Measurements from ENCODE around the gene PTPRK. TPM values are rescaled to one million over a fixed set of nuclear protein-coding genes. Genes with fewer than 3 reads are reported as not detected.
"Not testable (repeated sequence)": the region's sequence is repeated elsewhere in the genome, so short reads cannot be mapped to it uniquely, and the experiment has no call there.

PTPRK gene
- total RNA-seq, 2 donors from 2014 or later = 7.6 to 12.3 TPM

DNA sequence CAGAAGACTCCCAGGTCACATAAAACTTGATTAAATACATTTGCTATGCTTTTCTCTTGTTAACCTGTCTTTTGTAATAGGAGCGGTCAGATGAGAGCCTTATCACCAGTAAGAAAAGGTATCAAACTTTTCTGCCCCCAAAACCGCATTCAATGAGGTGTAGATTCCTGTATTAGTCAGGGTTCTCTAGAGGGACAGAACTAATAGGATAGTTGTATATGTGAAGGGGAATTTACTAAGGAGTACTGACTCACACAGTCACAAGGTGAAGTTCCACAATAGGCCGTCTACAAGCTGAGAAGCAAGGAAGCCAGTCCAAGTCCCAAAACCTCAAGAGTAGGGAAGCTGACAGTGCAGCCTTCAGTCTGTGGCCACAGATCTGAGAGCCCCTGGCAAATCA lies 32.7 kb downstream of the PTPRK start:
- Mint-ChIP-seq H3K27me3 (peaks cover 15% of the 10 kb centered on the region), H3K27ac (no peak overlapping the region), H3K4me3 (no peak overlapping the region), H3K36me3 (ENCODE audit: low read depth) (no peaks in the 10 kb centered on the region), H3K4me1 (no peaks in the 10 kb centered on the region), H3K9me3 (no peaks in the 10 kb centered on the region)
- no peak for ATAC-seq (replicated peaks)

GRCh38 chr6:128487055-128487454 lies 33.3 kb downstream of the PTPRK start:
- Mint-ChIP-seq H3K4me1 (no peaks in the 10 kb centered on the region), H3K27me3 (peaks cover 8% of the 10 kb centered on the region), H3K4me3 (no peak overlapping the region), H3K9me3 (no peaks in the 10 kb centered on the region), H3K27ac (no peak overlapping the region), H3K36me3 (ENCODE audit: low read depth) (no peaks in the 10 kb centered on the region)
- ATAC-seq (replicated peaks) = no peak

GRCh38 chr6:128486580-128486979 lies 33.8 kb downstream of the PTPRK start:
- not testable (repeated sequence) for H3K4me3 Mint-ChIP-seq; ATAC-seq (replicated peaks); H3K27me3 Mint-ChIP-seq; H3K27ac Mint-ChIP-seq; H3K36me3 Mint-ChIP-seq (ENCODE audit: low read depth); H3K4me1 Mint-ChIP-seq; H3K9me3 Mint-ChIP-seq

DNA sequence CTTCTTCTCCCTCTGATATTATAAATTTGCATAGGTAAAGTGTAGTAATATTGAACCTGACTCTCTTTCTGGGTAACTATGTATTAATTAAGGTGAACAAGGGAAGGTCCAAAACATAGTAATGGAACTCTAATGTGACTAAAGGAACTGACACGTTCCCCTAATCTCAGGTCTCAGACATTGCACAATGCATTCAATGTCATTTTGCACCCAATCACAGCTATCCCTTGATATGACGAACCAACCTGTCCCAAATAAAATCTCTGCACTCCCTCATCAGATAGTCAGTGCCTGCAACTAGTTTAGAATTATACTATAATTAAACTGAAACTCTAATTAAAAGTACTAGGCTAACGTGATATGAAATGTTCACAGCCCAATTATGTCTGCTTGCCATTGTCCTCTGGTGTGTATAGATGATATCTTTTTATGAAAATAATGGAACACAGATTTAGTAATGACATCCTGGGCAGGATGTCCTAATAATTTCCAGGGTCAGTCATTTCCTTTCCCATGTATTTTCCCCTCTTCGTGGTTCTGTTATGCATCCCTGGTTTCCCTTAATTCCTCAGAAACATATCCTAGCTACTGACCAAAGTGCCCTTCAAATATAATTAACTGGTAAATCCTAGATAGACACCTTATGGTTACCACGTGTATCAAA lies 36.8 kb downstream of the PTPRK start:
- H3K27ac Mint-ChIP-seq = no peak overlapping the region
- no peaks in the 10 kb centered on the region for H3K9me3 Mint-ChIP-seq
- no peak for ATAC-seq (replicated peaks)
- no peaks in the 10 kb centered on the region for H3K27me3 Mint-ChIP-seq
- no peak overlapping the region for H3K4me3 Mint-ChIP-seq
- peaks cover 5% of the 10 kb centered on the region for H3K4me1 Mint-ChIP-seq
- no peaks in the 10 kb centered on the region for H3K36me3 Mint-ChIP-seq (ENCODE audit: low read depth)

GRCh38 chr6:128482642-128483041 lies 37.8 kb downstream of the PTPRK start:
- peaks cover 10% of the 10 kb centered on the region for H3K4me1 Mint-ChIP-seq
- no peaks in the 10 kb centered on the region for H3K36me3 Mint-ChIP-seq (ENCODE audit: low read depth)
- H3K27ac Mint-ChIP-seq = no peak overlapping the region
- no peak for ATAC-seq (replicated peaks)
- no peaks in the 10 kb centered on the region for H3K9me3 Mint-ChIP-seq
- no peak overlapping the region for H3K4me3 Mint-ChIP-seq
- H3K27me3 Mint-ChIP-seq = no peaks in the 10 kb centered on the region

GRCh38 chr6:128479991-128480390 lies 40.4 kb downstream of the PTPRK start:
- Mint-ChIP-seq H3K9me3 (no peaks in the 10 kb centered on the region), H3K4me1 (peaks cover 10% of the 10 kb centered on the region), H3K4me3 (no peak overlapping the region), H3K27me3 (no peaks in the 10 kb centered on the region), H3K27ac (no peak overlapping the region), H3K36me3 (ENCODE audit: low read depth) (no peaks in the 10 kb centered on the region)
- no peak for ATAC-seq (replicated peaks)

DNA sequence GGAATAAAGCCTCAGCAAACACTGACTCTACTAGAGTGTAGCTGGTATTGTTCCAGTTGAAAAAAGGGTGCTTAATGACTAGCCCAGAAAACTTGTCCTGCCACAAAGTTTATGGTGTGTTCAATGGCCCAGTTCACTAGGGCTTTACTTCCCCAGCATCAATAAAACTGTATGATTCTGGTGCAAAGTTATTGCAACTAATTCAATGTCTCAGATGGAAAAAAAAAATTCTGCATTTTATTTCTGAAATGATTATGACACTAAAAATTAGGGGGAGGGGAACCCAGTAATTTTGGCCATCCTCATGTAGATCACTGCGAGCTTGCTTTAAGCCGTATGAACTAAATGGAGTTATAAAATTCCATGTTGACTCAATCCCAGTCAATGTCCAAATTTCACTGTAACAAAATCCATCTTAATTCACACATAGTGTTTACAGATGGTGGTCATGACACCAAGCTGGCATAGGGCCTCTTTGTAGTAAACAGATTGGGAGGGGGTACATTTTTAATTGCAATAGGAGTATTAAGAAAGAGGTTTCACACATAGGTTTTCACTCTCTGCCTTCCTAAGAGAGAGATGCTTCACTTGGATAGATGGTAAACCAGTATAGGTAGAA lies 41.2 kb downstream of the PTPRK start:
- H3K36me3 Mint-ChIP-seq (ENCODE audit: low read depth) = no peaks in the 10 kb centered on the region
- H3K27me3 Mint-ChIP-seq = no peaks in the 10 kb centered on the region
- H3K9me3 Mint-ChIP-seq = no peaks in the 10 kb centered on the region
- peaks cover 10% of the 10 kb centered on the region for H3K4me1 Mint-ChIP-seq
- H3K27ac Mint-ChIP-seq = no peak overlapping the region
- no peak for ATAC-seq (replicated peaks)
- H3K4me3 Mint-ChIP-seq = peak overlapping the region; percentile 65

DNA sequence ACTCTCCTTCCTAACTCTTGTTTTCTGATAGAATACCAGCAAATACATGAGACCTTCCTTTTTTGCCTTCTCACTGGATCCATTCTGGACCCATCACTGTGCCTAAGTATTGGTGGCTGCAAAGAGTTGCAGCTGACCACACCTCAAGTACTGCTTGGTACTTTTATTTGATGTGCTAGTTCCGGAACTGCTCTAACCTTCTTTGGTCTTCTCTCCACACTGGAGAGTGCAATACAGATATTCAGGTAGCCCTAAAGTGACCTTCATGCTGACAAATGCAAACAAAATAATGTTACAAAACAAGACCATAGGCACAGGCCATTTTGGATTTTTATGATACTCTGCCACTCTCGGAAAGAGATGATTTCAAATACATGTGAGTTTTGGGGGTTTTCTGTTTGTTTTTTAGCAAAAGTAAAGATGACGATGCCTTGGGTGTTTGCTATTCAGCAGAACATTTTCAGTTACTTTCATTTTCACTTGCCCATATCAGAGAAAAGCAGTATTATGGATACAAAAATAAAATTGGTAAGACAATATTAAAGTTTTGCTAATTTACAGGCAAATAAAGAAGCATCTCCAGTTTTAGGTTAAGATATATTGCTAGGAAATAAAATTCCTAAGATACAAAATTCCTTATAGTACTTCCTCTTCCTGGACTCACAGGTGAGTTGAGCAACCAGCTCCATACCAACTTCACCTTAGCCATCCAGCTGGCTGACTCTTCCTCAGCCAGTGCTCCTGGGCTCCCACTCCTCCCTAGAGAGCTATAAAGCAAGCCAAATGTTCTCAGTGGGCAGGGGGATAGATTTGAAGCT lies 42.0 kb downstream of the PTPRK start:
- no peaks in the 10 kb centered on the region for H3K27me3 Mint-ChIP-seq
- no peak overlapping the region for H3K27ac Mint-ChIP-seq
- no peaks in the 10 kb centered on the region for H3K36me3 Mint-ChIP-seq (ENCODE audit: low read depth)
- peaks cover 10% of the 10 kb centered on the region for H3K4me1 Mint-ChIP-seq
- H3K9me3 Mint-ChIP-seq = no peaks in the 10 kb centered on the region
- no peak for ATAC-seq (replicated peaks)
- H3K4me3 Mint-ChIP-seq = peak overlapping the region; percentile 65

DNA sequence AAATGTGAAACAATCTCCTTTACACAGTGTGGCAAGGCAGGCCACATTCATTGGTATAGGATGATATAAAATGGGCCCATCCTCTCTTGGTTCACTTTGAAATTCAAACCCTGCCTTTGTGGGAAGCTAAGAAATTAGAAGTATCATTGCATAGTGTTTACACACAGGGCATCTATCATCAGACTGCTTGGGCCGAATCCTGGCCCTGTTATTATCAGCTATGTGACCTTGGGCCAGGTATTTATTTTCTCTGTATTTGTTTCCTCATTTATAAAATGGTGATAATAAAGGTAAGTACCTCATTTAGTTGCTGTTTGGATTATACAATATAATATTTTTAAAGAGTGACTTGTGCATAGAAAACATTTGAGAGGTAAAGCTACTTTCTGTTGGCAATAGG lies 45.5 kb downstream of the PTPRK start:
- Mint-ChIP-seq H3K4me3 (no peak overlapping the region), H3K4me1 (peaks cover 5% of the 10 kb centered on the region), H3K27me3 (peaks cover 2% of the 10 kb centered on the region), H3K27ac (no peak overlapping the region), H3K9me3 (no peaks in the 10 kb centered on the region), H3K36me3 (ENCODE audit: low read depth) (no peaks in the 10 kb centered on the region)
- no peak for ATAC-seq (replicated peaks)

GRCh38 chr6:128474481-128474880 lies 45.9 kb downstream of the PTPRK start:
- Mint-ChIP-seq H3K27ac (no peak overlapping the region), H3K4me3 (no peak overlapping the region), H3K36me3 (ENCODE audit: low read depth) (no peaks in the 10 kb centered on the region), H3K4me1 (peaks cover 5% of the 10 kb centered on the region), H3K9me3 (no peaks in the 10 kb centered on the region), H3K27me3 (peaks cover 2% of the 10 kb centered on the region)
- ATAC-seq (replicated peaks) = no peak

DNA sequence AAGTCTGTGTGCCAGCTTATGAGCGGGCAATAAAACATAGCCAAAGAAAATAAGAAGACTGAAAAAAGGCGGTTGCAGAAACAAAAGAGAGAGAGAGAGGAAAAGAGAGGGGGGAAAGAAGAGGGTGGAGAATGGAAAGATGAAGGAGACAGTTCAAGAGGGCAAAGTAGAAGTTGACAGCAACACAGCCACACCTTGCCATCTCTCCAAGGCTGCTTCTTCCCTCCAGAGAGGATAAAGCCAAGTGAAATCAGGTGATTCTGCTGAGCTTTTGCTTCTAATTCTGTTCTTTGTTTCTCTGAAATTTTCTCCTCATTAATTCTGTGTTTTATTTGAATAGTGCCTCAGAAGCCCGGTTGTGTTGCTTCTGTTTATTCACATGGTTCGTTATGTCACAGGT lies 48.5 kb downstream of the PTPRK start:
- H3K4me1 Mint-ChIP-seq = no peaks in the 10 kb centered on the region
- H3K4me3 Mint-ChIP-seq = no peak overlapping the region
- H3K36me3 Mint-ChIP-seq (ENCODE audit: low read depth) = no peaks in the 10 kb centered on the region
- no peaks in the 10 kb centered on the region for H3K9me3 Mint-ChIP-seq
- ATAC-seq (replicated peaks) = no peak
- no peak overlapping the region for H3K27ac Mint-ChIP-seq
- peaks cover 2% of the 10 kb centered on the region for H3K27me3 Mint-ChIP-seq

- Mint-ChIP-seq H3K36me3 (ENCODE audit: low read depth) (no peaks in the 10 kb centered on the region), H3K4me1 (no peaks in the 10 kb centered on the region), H3K27ac (no peak overlapping the region), H3K4me3 (no peak overlapping the region), H3K9me3 (no peaks in the 10 kb centered on the region), H3K27me3 (peaks cover 4% of the 10 kb centered on the region)
- no peak for ATAC-seq (replicated peaks)
Measured at GRCh38 chr6:128465368-128466343, 54.7 kb downstream of the PTPRK start.

GRCh38 chr6:128464790-128465189 lies 55.6 kb downstream of the PTPRK start:
- Mint-ChIP-seq H3K36me3 (ENCODE audit: low read depth) (no peaks in the 10 kb centered on the region), H3K4me1 (no peaks in the 10 kb centered on the region), H3K27ac (no peak overlapping the region), H3K27me3 (peaks cover 4% of the 10 kb centered on the region), H3K9me3 (no peaks in the 10 kb centered on the region), H3K4me3 (no peak overlapping the region)
- ATAC-seq (replicated peaks) = no peak

- ATAC-seq (replicated peaks) = no peak
- no peak overlapping the region for H3K27ac Mint-ChIP-seq
- no peaks in the 10 kb centered on the region for H3K9me3 Mint-ChIP-seq
- H3K4me1 Mint-ChIP-seq = no peaks in the 10 kb centered on the region
- no peaks in the 10 kb centered on the region for H3K36me3 Mint-ChIP-seq (ENCODE audit: low read depth)
- H3K4me3 Mint-ChIP-seq = no peak overlapping the region
- peaks cover 4% of the 10 kb centered on the region for H3K27me3 Mint-ChIP-seq
Measured at GRCh38 chr6:128463942-128464341, 56.5 kb downstream of the PTPRK start.

Data from activated T-helper 17 cell treated with anti-CD3 and anti-CD28 coated beads, Interleukin-2, amount 50 U/mL, for 72 hours (primary cell).